Activated naive CD8-positive, alpha-beta T cell treated with anti-CD3 and anti-CD28 coated beads, Interleukin-2, amount 50 U/mL, for 24 hours (primary cell): ENCODE results near the gene ABCC1.
A peak's percentile ranks its signal among the peaks of the same experiment; 100 is the strongest.
"Not testable (repeated sequence)": the region's sequence is repeated elsewhere in the genome, so short reads cannot be mapped to it uniquely, and the experiment has no call there.

Experiments used
- ATAC-seq: fragments of 150-1000 bp; cut with Tn5 transposase; one replicate; pipeline ENCODE4 v1.10.0; 2021
- DNase-seq: peaks from one replicate; pipeline ENCODE4 v3.0.0; 2021
- H3K27ac Mint-ChIP-seq: one replicate; pipeline ENCODE4 v1.8.0; 2021; ENCODE audit warnings: mild to moderate bottlenecking, mixed read lengths
- H3K27me3 Mint-ChIP-seq: one replicate; pipeline ENCODE4 v1.8.0; 2021; ENCODE audit warnings: mixed read lengths
- H3K36me3 Mint-ChIP-seq: one replicate; pipeline ENCODE4 v1.8.0; 2021; ENCODE audit warnings: low read depth, mixed read lengths
- H3K4me1 Mint-ChIP-seq: one replicate; pipeline ENCODE4 v1.8.0; 2021; ENCODE audit warnings: mixed read lengths
- H3K4me3 Mint-ChIP-seq: one replicate; pipeline ENCODE4 v1.8.0; 2021; ENCODE audit warnings: mild to moderate bottlenecking, moderate library complexity, mixed read lengths
- H3K9me3 Mint-ChIP-seq: one replicate; pipeline ENCODE4 v1.8.0; 2021; ENCODE audit warnings: mixed read lengths

The ABCC1 gene

GRCh38 chr16:16143038-16143763 is 193.8 kb downstream of the ABCC1 start:
- peaks cover 34% of the 10 kb centered on the region for H3K36me3 Mint-ChIP-seq
- no peaks in the 10 kb centered on the region for H3K9me3 Mint-ChIP-seq
- H3K27ac Mint-ChIP-seq: no peak overlapping the region
- DNase-seq (no peak), ATAC-seq (no peak)
- H3K4me1 Mint-ChIP-seq: no peaks in the 10 kb centered on the region
- no peak overlapping the region for H3K4me3 Mint-ChIP-seq
- no peaks in the 10 kb centered on the region for H3K27me3 Mint-ChIP-seq

- peaks cover 27% of the 10 kb centered on the region for H3K36me3 Mint-ChIP-seq
- no peaks in the 10 kb centered on the region for H3K9me3 Mint-ChIP-seq
- no peaks in the 10 kb centered on the region for H3K27me3 Mint-ChIP-seq
- DNase-seq: no peak
- H3K4me3 Mint-ChIP-seq: no peak overlapping the region
- H3K4me1 Mint-ChIP-seq: no peaks in the 10 kb centered on the region
- no peak for ATAC-seq
- no peak overlapping the region for H3K27ac Mint-ChIP-seq
Observed at GRCh38 chr16:16143931-16144330, 194.5 kb downstream of the ABCC1 start.

GRCh38 chr16:16144416-16144815 is 195.0 kb downstream of the ABCC1 start:
- DNase-seq (no peak), ATAC-seq (peak; percentile 39)
- Mint-ChIP-seq H3K27me3 (no peaks in the 10 kb centered on the region), H3K9me3 (no peaks in the 10 kb centered on the region), H3K4me3 (no peak overlapping the region), H3K36me3 (peaks cover 25% of the 10 kb centered on the region), H3K4me1 (no peaks in the 10 kb centered on the region), H3K27ac (no peak overlapping the region)

GRCh38 chr16:16145286-16145685 is 195.9 kb downstream of the ABCC1 start:
- ATAC-seq (no peak), DNase-seq (no peak)
- peaks cover 20% of the 10 kb centered on the region for H3K36me3 Mint-ChIP-seq
- no peak overlapping the region for H3K4me3 Mint-ChIP-seq
- H3K27me3 Mint-ChIP-seq: no peaks in the 10 kb centered on the region
- no peaks in the 10 kb centered on the region for H3K4me1 Mint-ChIP-seq
- H3K27ac Mint-ChIP-seq: no peak overlapping the region
- no peaks in the 10 kb centered on the region for H3K9me3 Mint-ChIP-seq

GRCh38 chr16:16146380-16147315 is 197.2 kb downstream of the ABCC1 start:
- Mint-ChIP-seq H3K4me3 (no peak overlapping the region), H3K27me3 (no peaks in the 10 kb centered on the region), H3K9me3 (no peaks in the 10 kb centered on the region), H3K36me3 (peaks cover 12% of the 10 kb centered on the region), H3K27ac (no peak overlapping the region), H3K4me1 (peaks cover 2% of the 10 kb centered on the region)
- no peak for DNase-seq
- ATAC-seq: no peak

- H3K27ac Mint-ChIP-seq: no peak overlapping the region
Observed at GRCh38 chr16:16147316-16147999, 198.0 kb downstream of the ABCC1 start.

GRCh38 chr16:16148000-16148599 is 198.7 kb downstream of the ABCC1 start:
- H3K27ac Mint-ChIP-seq, H3K9me3 Mint-ChIP-seq, H3K4me3 Mint-ChIP-seq, H3K4me1 Mint-ChIP-seq, H3K27me3 Mint-ChIP-seq, H3K36me3 Mint-ChIP-seq, DNase-seq, ATAC-seq: not testable (repeated sequence)

More at GRCh38 chr16:16147316-16147999, 198.0 kb downstream of the ABCC1 start:
- H3K9me3 Mint-ChIP-seq: no peaks in the 10 kb centered on the region
- no peak overlapping the region for H3K4me3 Mint-ChIP-seq
- DNase-seq (no peak), ATAC-seq (no peak)
- H3K27me3 Mint-ChIP-seq: no peaks in the 10 kb centered on the region
- peaks cover 2% of the 10 kb centered on the region for H3K4me1 Mint-ChIP-seq
- H3K36me3 Mint-ChIP-seq: peaks cover 12% of the 10 kb centered on the region

- Mint-ChIP-seq H3K4me1 (peaks cover 2% of the 10 kb centered on the region), H3K9me3 (no peaks in the 10 kb centered on the region), H3K27ac (no peak overlapping the region), H3K4me3 (no peak overlapping the region), H3K36me3 (peaks cover 8% of the 10 kb centered on the region), H3K27me3 (no peaks in the 10 kb centered on the region)
- ATAC-seq (no peak), DNase-seq (no peak)
Observed at GRCh38 chr16:16148755-16149154, 199.3 kb downstream of the ABCC1 start.

- H3K4me3 Mint-ChIP-seq: no peak overlapping the region
- H3K9me3 Mint-ChIP-seq: no peaks in the 10 kb centered on the region
- H3K4me1 Mint-ChIP-seq: peaks cover 2% of the 10 kb centered on the region
- DNase-seq (no peak), ATAC-seq (no peak)
- no peaks in the 10 kb centered on the region for H3K36me3 Mint-ChIP-seq
- no peaks in the 10 kb centered on the region for H3K27me3 Mint-ChIP-seq
- no peak overlapping the region for H3K27ac Mint-ChIP-seq
Observed at GRCh38 chr16:16149710-16150116, 200.3 kb downstream of the ABCC1 start.

GRCh38 chr16:16150117-16150877 is 200.9 kb downstream of the ABCC1 start:
- Mint-ChIP-seq H3K36me3 (no peaks in the 10 kb centered on the region), H3K27ac (no peak overlapping the region), H3K4me3 (no peak overlapping the region), H3K27me3 (peaks cover 1% of the 10 kb centered on the region), H3K9me3 (no peaks in the 10 kb centered on the region), H3K4me1 (peaks cover 2% of the 10 kb centered on the region)
- DNase-seq (no peak), ATAC-seq (no peak)

GRCh38 chr16:16150878-16151152 is 201.4 kb downstream of the ABCC1 start:
- Mint-ChIP-seq H3K4me3 (no peak overlapping the region), H3K9me3 (no peaks in the 10 kb centered on the region), H3K36me3 (no peaks in the 10 kb centered on the region), H3K27me3 (peaks cover 3% of the 10 kb centered on the region), H3K27ac (no peak overlapping the region), H3K4me1 (peaks cover 2% of the 10 kb centered on the region)
- DNase-seq (no peak), ATAC-seq (no peak)

GRCh38 chr16:16151315-16151714 is 201.9 kb downstream of the ABCC1 start:
- Mint-ChIP-seq H3K4me1 (peaks cover 2% of the 10 kb centered on the region), H3K27ac (no peak overlapping the region), H3K27me3 (peaks cover 3% of the 10 kb centered on the region), H3K4me3 (no peak overlapping the region), H3K36me3 (no peaks in the 10 kb centered on the region), H3K9me3 (no peaks in the 10 kb centered on the region)
- no peak for ATAC-seq
- no peak for DNase-seq

GRCh38 chr16:16153000-16153399 is 203.6 kb downstream of the ABCC1 start:
- H3K4me3 Mint-ChIP-seq, ATAC-seq, H3K36me3 Mint-ChIP-seq, H3K27me3 Mint-ChIP-seq, DNase-seq, H3K9me3 Mint-ChIP-seq, H3K4me1 Mint-ChIP-seq, H3K27ac Mint-ChIP-seq: not testable (repeated sequence)
